ENCODE data around the gene NUCB1. TPM values are rescaled to one million over a fixed set of nuclear protein-coding genes. Genes with fewer than 3 reads are reported as not detected.
A peak's percentile ranks its signal among the peaks of the same experiment; 100 is the strongest.

NUCB1 gene
- total and polyA plus RNA-seq, 9 of the 15 experiments (the other 6 are each of a cell fraction or from before 2014, with no cell fraction given), result 3.1 to 153 (median 71.7) TPM

DNA sequence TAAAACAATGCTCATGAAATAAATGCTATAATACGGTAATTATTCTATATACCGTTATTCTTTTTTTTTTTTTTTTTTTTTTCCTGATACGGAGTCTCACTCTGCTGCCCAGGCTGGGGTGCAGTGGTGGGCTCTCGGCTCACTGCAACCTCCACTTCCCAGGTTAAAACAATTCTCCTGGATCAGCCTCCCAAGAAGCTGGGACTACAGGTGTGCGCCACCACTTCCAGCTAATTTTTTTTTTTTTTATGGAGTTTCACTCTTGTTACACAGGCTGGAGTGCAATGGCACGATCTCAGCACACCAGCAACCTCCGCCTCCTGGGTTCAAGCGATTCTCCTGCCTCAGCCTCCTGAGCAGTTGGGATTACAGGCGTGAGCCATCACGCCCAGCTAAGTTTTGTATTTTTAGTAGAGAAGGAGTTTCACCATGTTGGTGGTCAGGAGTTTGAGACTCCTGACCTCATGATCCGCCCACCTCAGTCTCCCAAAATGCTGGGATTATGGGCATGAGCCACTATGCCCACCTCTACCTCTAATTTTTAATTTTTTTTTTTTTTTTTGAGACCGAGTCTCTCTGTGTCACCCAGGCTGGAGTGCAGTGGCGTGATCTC lies 21.0 kb upstream of the NUCB1 start:
- Histone ChIP-seq H3K9me1 (ENCODE audit: control insufficient read depth, insufficient read depth, low read length) (no peaks in the 10 kb centered on the region), H3K27ac (ENCODE audit: extremely low read depth, low read depth, low read length) (peak overlapping the region; percentile 56), H3K27me3 (ENCODE audit: control insufficient read depth in 2 of 2, insufficient read depth in 2 of 2, low read length in 2 of 2) (no peaks in the 10 kb centered on the region), H3K4me2 (ENCODE audit: insufficient read depth, low read length) (no peak overlapping the region), H3K36me3 (ENCODE audit: control insufficient read depth, insufficient read depth, low read length) (peaks cover 33% of the 10 kb centered on the region), H3K4me3 (no peak overlapping the region), H3K9ac (ENCODE audit: insufficient read depth in 1 of 2, low read depth in 2 of 2, low read length in 2 of 2) (no peak overlapping the region), H2AFZ (ENCODE audit: low read depth, low read length) (no peak overlapping the region), H3K9me3 (replicated peaks; ENCODE audit: control insufficient read depth, insufficient read depth, low read depth, low read length) (peaks cover 7% of the 10 kb centered on the region), H3K4me1 (replicated peaks in 1 of 2; ENCODE audit: control insufficient read depth in 2 of 2, insufficient read depth in 2 of 2, low read length in 2 of 2) (peaks cover 25 to 36% of the 10 kb centered on the region in 2 experiments), H4K20me1 (replicated peaks; ENCODE audit: control insufficient read depth, insufficient read depth, low read length) (peaks cover 19% of the 10 kb centered on the region), H3K79me2 (ENCODE audit: control insufficient read depth, insufficient read depth, low read length) (peaks cover 35% of the 10 kb centered on the region)
- ATAC-seq, result no peak
- ChIA-PET CTCF (ENCODE audit: low intra/inter-chr PET ratio) (interaction anchor here (0.6 to 0.7 kb wide), 2 partner anchors 114 to 488 kb away, joined by 3 to 4 read pairs; partner anchors contain the start of gene GYS1), POLR2A (interaction anchor here (0.8 to 12.2 kb wide), 22 partner anchors 7 to 204 kb away, joined by 3 to 439 read pairs (median 6); partner anchors contain the start of genes BAX, DHDH, FTL and GYS1)
- DNase-seq (ENCODE audit: extremely low read depth in 1 of 4, low spot score in 3 of 4), result no peak
- intact Hi-C loops (cut with micrococcal nuclease), result no loop called here
- BruUV-seq (replicated peaks), result no TSS peak
- FAIRE-seq, result no peak
- in situ Hi-C loops (cut with MboI), result loop anchor here (10.0 kb wide), 1 partner anchor 86 kb away; the partner anchor contains the start of gene FTL
- 70% methylated on average over 11 of the region's 13 CpGs for WGBS (ENCODE audit: insufficient coverage, low coverage, missing lambda C conversion rate)
- TF ChIP-seq, protein P1, sequence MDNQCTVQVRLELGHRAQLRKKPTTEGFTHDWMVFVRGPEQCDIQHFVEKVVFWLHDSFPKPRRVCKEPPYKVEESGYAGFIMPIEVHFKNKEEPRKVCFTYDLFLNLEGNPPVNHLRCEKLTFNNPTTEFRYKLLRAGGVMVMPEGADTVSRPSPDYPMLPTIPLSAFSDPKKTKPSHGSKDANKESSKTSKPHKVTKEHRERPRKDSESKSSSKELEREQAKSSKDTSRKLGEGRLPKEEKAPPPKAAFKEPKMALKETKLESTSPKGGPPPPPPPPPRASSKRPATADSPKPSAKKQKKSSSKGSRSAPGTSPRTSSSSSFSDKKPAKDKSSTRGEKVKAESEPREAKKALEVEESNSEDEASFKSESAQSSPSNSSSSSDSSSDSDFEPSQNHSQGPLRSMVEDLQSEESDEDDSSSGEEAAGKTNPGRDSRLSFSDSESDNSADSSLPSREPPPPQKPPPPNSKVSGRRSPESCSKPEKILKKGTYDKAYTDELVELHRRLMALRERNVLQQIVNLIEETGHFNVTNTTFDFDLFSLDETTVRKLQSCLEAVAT (IDR thresholded peaks at IDR 0.05), result no peak
- TF ChIP-seq STAT5A (IDR thresholded peaks at IDR 0.05; ENCODE audit: borderline replicate concordance, low read length) (no peak), TRIM24 (IDR thresholded peaks at IDR 0.05) (peak in 1 of 2 experiments; percentile 52; a peak in 2 of 4 replicates), MIER1 (IDR thresholded peaks at IDR 0.05; ENCODE audit: low read depth) (peak; percentile 64; the same call in 1 of the 2 replicates), ZSCAN29 (IDR thresholded peaks at IDR 0.05) (no peak), TRIM28 (IDR thresholded peaks at IDR 0.05) (peak; percentile 79; the same call in 1 of the 2 replicates), SMARCA5 (IDR thresholded peaks at IDR 0.05) (peak; percentile 93), BCOR (IDR thresholded peaks at IDR 0.05) (peak; percentile 91), SMC3 (conservative IDR thresholded peaks at IDR 0.05; ENCODE audit: insufficient read depth, low read depth, low read length) (no peak), MEF2D (tag; conservative IDR thresholded peaks at IDR 0.05; ENCODE audit: low read depth) (no peak), CEBPG (CRISPR knock-in tag; IDR thresholded peaks at IDR 0.05) (no peak), CEBPG (tag; conservative IDR thresholded peaks at IDR 0.05 in 1 of 2, IDR thresholded peaks at IDR 0.05 in 1 of 2) (0 out of 4 replicates have a peak, but pooled peaks of 1 of the 2 experiments have one; percentile 9), NCOA4 (IDR thresholded peaks at IDR 0.05; ENCODE audit: partially characterized antibody) (no peak), CHD4 (IDR thresholded peaks at IDR 0.05; ENCODE audit: insufficient read depth, insufficient replicate concordance, low read depth, low read length, poor library complexity, severe bottlenecking) (peak; percentile 89), ATF3 (IDR thresholded peaks at IDR 0.05) (no peak), ATF3 (CRISPR knock-in tag; conservative IDR thresholded peaks at IDR 0.05) (0 out of 2 replicates have a peak, but pooled peaks have one; percentile 0)
- TF ChIP-seq, protein P2, sequence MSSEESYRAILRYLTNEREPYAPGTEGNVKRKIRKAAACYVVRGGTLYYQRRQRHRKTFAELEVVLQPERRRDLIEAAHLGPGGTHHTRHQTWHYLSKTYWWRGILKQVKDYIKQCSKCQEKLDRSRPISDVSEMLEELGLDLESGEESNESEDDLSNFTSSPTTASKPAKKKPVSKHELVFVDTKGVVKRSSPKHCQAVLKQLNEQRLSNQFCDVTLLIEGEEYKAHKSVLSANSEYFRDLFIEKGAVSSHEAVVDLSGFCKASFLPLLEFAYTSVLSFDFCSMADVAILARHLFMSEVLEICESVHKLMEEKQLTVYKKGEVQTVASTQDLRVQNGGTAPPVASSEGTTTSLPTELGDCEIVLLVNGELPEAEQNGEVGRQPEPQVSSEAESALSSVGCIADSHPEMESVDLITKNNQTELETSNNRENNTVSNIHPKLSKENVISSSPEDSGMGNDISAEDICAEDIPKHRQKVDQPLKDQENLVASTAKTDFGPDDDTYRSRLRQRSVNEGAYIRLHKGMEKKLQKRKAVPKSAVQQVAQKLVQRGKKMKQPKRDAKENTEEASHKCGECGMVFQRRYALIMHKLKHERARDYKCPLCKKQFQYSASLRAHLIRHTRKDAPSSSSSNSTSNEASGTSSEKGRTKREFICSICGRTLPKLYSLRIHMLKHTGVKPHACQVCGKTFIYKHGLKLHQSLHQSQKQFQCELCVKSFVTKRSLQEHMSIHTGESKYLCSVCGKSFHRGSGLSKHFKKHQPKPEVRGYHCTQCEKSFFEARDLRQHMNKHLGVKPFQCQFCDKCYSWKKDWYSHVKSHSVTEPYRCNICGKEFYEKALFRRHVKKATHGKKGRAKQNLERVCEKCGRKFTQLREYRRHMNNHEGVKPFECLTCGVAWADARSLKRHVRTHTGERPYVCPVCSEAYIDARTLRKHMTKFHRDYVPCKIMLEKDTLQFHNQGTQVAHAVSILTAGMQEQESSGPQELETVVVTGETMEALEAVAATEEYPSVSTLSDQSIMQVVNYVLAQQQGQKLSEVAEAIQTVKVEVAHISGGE (CRISPR knock-in tag; IDR thresholded peaks at IDR 0.05), result peak in 1 of 3 experiments; percentile 31; a peak in 2 of 6 replicates
